Mesendoderm (in vitro differentiated cells): ENCODE measurements around the gene USP17L11. TPM values are rescaled to one million over a fixed set of nuclear protein-coding genes. Genes with fewer than 3 reads are reported as not detected.
A peak's percentile ranks its signal among the peaks of the same experiment; 100 is the strongest.
"Not testable (repeated sequence)": the region's sequence is repeated elsewhere in the genome, so short reads cannot be mapped to it uniquely, and the experiment has no call there.

Experiments used
- DNase-seq: peaks from one replicate; pipeline ENCODE4 v3.0.0; 2013
- H2AK5ac ChIP-seq: 2 replicates; pipeline ENCODE4 v1.6.1; 2013; ENCODE audit warnings: low read length, inconsistent platforms
- H2BK120ac ChIP-seq: 2 replicates; pipeline ENCODE4 v1.6.1; 2013; ENCODE audit warnings: low read depth, mild to moderate bottlenecking, low read length, moderate library complexity, mixed read lengths
- H2BK15ac ChIP-seq: replicated peaks from 2 replicates; pipeline ENCODE4 v1.6.1; 2013; ENCODE audit warnings: low read depth, mild to moderate bottlenecking, moderate library complexity
- H2BK5ac ChIP-seq: 2 replicates; pipeline ENCODE4 v1.6.1; 2013; ENCODE audit warnings: low read length, inconsistent platforms
- H3K18ac ChIP-seq: 2 replicates; pipeline ENCODE4 v1.6.1; 2013; ENCODE audit warnings: mild to moderate bottlenecking, low read length, mixed read lengths
- H3K23ac ChIP-seq: one replicate; pipeline ENCODE4 v1.6.1; 2013; ENCODE audit warnings: low read length
- H3K27ac ChIP-seq: 2 replicates; pipeline ENCODE4 v1.5.1; 2013; ENCODE audit warnings: low read depth, mild to moderate bottlenecking, inconsistent platforms, low read length, moderate library complexity
- H3K27me3 ChIP-seq: 2 replicates; pipeline ENCODE4 v1.6.1; 2013; ENCODE audit warnings: low read length, control low read depth, mild to moderate bottlenecking, inconsistent platforms; ENCODE audit not compliant: insufficient read depth, poor library complexity
- H3K36me3 ChIP-seq: 2 replicates; pipeline ENCODE4 v1.6.1; 2013; ENCODE audit warnings: low read length, inconsistent platforms; ENCODE audit not compliant: control insufficient read depth, insufficient read depth
- H3K4ac ChIP-seq: one replicate; pipeline ENCODE4 v1.6.1; 2013; ENCODE audit warnings: low read depth, mild to moderate bottlenecking, low read length, moderate library complexity
- H3K4me1 ChIP-seq: 2 replicates; pipeline ENCODE4 v1.6.1; 2013; ENCODE audit warnings: low read depth, low read length, inconsistent platforms; ENCODE audit not compliant: control insufficient read depth
- H3K4me2 ChIP-seq: 2 replicates; pipeline ENCODE4 v1.6.1; 2013; ENCODE audit warnings: low read length
- H3K4me3 ChIP-seq: 2 replicates; pipeline ENCODE4 v1.5.1; 2013; ENCODE audit warnings: mild to moderate bottlenecking, low read length
- H3K56ac ChIP-seq: one replicate; pipeline ENCODE4 v1.6.1; 2013; ENCODE audit warnings: low read length
- H3K79me1 ChIP-seq: 2 replicates; pipeline ENCODE4 v1.6.1; 2013; ENCODE audit warnings: low read length, inconsistent platforms
- H3K79me2 ChIP-seq: 2 replicates; pipeline ENCODE4 v1.6.1; 2013; ENCODE audit warnings: mild to moderate bottlenecking, low read length; ENCODE audit not compliant: control insufficient read depth, insufficient read depth
- H3K9ac ChIP-seq: 2 replicates; pipeline ENCODE4 v1.6.1; 2013; ENCODE audit warnings: low read length, inconsistent platforms
- H4K5ac ChIP-seq: one replicate; pipeline ENCODE4 v1.6.1; 2013; ENCODE audit warnings: low read length
- H4K8ac ChIP-seq: one replicate; pipeline ENCODE4 v1.6.1; 2013; ENCODE audit warnings: low read depth, mild to moderate bottlenecking, control low read depth, low read length, moderate library complexity
- WGBS: extraction: QIAGEN DNeasy Blood & Tissue Kit; methylation state at CpG from one replicate; pipeline ENCODE4 v1.1.7; 2013; ENCODE audit warnings: low lambda C conversion rate, missing lambda C conversion rate; ENCODE audit not compliant: insufficient coverage; ENCODE audit errors: extremely low coverage; 5-methylcytosine and 5-hydroxymethylcytosine counted together
- polyA plus RNA-seq, 2 experiments: library from polyadenylated mRNA; stranded (reverse); fragments of 200-250 nt; gene quantifications; one replicate each; pipeline ENCODE4 v1.2.3, GENCODE V29; 2013

Gene USP17L11
- polyA plus RNA-seq (2013, experiment 1 of 2), result not detected
- polyA plus RNA-seq (2013, experiment 2 of 2), result not detected

- DNase-seq, H3K56ac ChIP-seq, H3K79me1 ChIP-seq, H3K4ac ChIP-seq, H2BK120ac ChIP-seq, H3K36me3 ChIP-seq, H2BK15ac ChIP-seq, H4K8ac ChIP-seq, H3K23ac ChIP-seq, H4K5ac ChIP-seq, H3K9ac ChIP-seq, H3K4me1 ChIP-seq, H3K27me3 ChIP-seq, H3K27ac ChIP-seq, H3K4me3 ChIP-seq, H3K18ac ChIP-seq, H2BK5ac ChIP-seq, H2AK5ac ChIP-seq, H3K79me2 ChIP-seq, H3K4me2 ChIP-seq: not testable (repeated sequence)
- WGBS, result no CpG with 5 or more reads among the region's 14 CpGs
Observed at GRCh38 chr4:9215105-9215504, at the start of gene USP17L11. TSS of gene USP17L11 (plus strand) at chr4:9215405. CDS start at chr4:9215405, 0 bp downstream.

- not testable (repeated sequence) for H2BK15ac ChIP-seq, H3K27ac ChIP-seq, H3K4me3 ChIP-seq, H2AK5ac ChIP-seq, H4K5ac ChIP-seq, H3K36me3 ChIP-seq, H3K4me2 ChIP-seq, H4K8ac ChIP-seq, H3K56ac ChIP-seq, H3K18ac ChIP-seq, H3K79me2 ChIP-seq, H2BK120ac ChIP-seq, H3K9ac ChIP-seq, H3K4ac ChIP-seq, H3K23ac ChIP-seq, H3K4me1 ChIP-seq, H3K27me3 ChIP-seq, H2BK5ac ChIP-seq, H3K79me1 ChIP-seq
- peak; percentile 36 for DNase-seq
- WGBS, result no CpG with 5 or more reads among the region's 8 CpGs
Observed at GRCh38 chr4:9165990-9166389, 49.2 kb upstream of the USP17L11 start.

GRCh38 chr4:9169791-9170459, 45.3 kb upstream of the USP17L11 start, which contains the start of gene FAM90A26:
TSS of gene FAM90A26 (plus strand) at chr4:9170409. CDS start at chr4:9173173, 2,764 bp downstream.
- not testable (repeated sequence) for H3K4me1 ChIP-seq, H3K36me3 ChIP-seq, H3K4me2 ChIP-seq, H3K18ac ChIP-seq, H3K27me3 ChIP-seq, H3K79me2 ChIP-seq, H2AK5ac ChIP-seq, H3K79me1 ChIP-seq, H2BK15ac ChIP-seq, H3K4me3 ChIP-seq, H3K56ac ChIP-seq, DNase-seq, H2BK5ac ChIP-seq, H3K9ac ChIP-seq, H3K23ac ChIP-seq, H2BK120ac ChIP-seq, H3K4ac ChIP-seq, H4K5ac ChIP-seq, H3K27ac ChIP-seq, H4K8ac ChIP-seq
- no CpG with 5 or more reads among the region's 11 CpGs for WGBS

GRCh38 chr4:9210357-9210756, 4.8 kb upstream of the USP17L11 start, which contains the start of gene USP17L10:
TSS of gene USP17L10 (plus strand) at chr4:9210657. CDS start at chr4:9210657, 0 bp downstream.
- no CpG with 5 or more reads among the region's 13 CpGs for WGBS

GRCh38 chr4:9214701-9215100, 504 bp upstream of the USP17L11 start:
- DNase-seq, H3K79me1 ChIP-seq, H3K27me3 ChIP-seq, H3K4me2 ChIP-seq, H2BK5ac ChIP-seq, H3K4me1 ChIP-seq, H2BK120ac ChIP-seq, H3K23ac ChIP-seq, H3K56ac ChIP-seq, H3K18ac ChIP-seq, H3K9ac ChIP-seq, H4K5ac ChIP-seq, H3K4ac ChIP-seq, H2AK5ac ChIP-seq, H3K4me3 ChIP-seq, H3K36me3 ChIP-seq, H3K79me2 ChIP-seq, H4K8ac ChIP-seq, H3K27ac ChIP-seq, H2BK15ac ChIP-seq: not testable (repeated sequence)
- no CpG with 5 or more reads among the region's 14 CpGs for WGBS

More at GRCh38 chr4:9210357-9210756, 4.8 kb upstream of the USP17L11 start, which contains the start of gene USP17L10:
- H3K27me3 ChIP-seq, H3K79me1 ChIP-seq, DNase-seq, H3K79me2 ChIP-seq, H3K36me3 ChIP-seq, H3K4me1 ChIP-seq, H2BK15ac ChIP-seq, H4K5ac ChIP-seq, H2BK120ac ChIP-seq, H3K23ac ChIP-seq, H3K18ac ChIP-seq, H3K4me3 ChIP-seq, H3K4ac ChIP-seq, H4K8ac ChIP-seq, H3K56ac ChIP-seq, H3K27ac ChIP-seq, H2AK5ac ChIP-seq, H2BK5ac ChIP-seq, H3K4me2 ChIP-seq, H3K9ac ChIP-seq: not testable (repeated sequence)

GRCh38 chr4:9219852-9220251, 4.6 kb downstream of the USP17L11 start, which contains the start of gene USP17L12:
TSS of gene USP17L12 (plus strand) at chr4:9220152. CDS start at chr4:9220152, 0 bp downstream.
- not testable (repeated sequence) for H3K18ac ChIP-seq, H3K4me1 ChIP-seq, H3K4me2 ChIP-seq, H3K79me1 ChIP-seq, DNase-seq, H2AK5ac ChIP-seq, H3K27me3 ChIP-seq, H3K79me2 ChIP-seq, H3K36me3 ChIP-seq, H3K56ac ChIP-seq, H3K4ac ChIP-seq, H3K27ac ChIP-seq, H2BK120ac ChIP-seq, H3K9ac ChIP-seq, H2BK15ac ChIP-seq, H4K8ac ChIP-seq, H4K5ac ChIP-seq, H3K23ac ChIP-seq, H2BK5ac ChIP-seq, H3K4me3 ChIP-seq
- no CpG with 5 or more reads among the region's 13 CpGs for WGBS
